Kidney epithelial cell (primary cell): ENCODE results near the gene RBM28. TPM values are rescaled to one million over a fixed set of nuclear protein-coding genes. Genes with fewer than 3 reads are reported as not detected.

ENCODE experiments used
- DNase-seq: peaks from one replicate; pipeline ENCODE4 v3.0.0-alpha.2; 2010; ENCODE audit warnings: low read depth
- H3K27me3 ChIP-seq: 2 replicates; pipeline ENCODE4 v1.6.0; 2011; ENCODE audit warnings: low read length; ENCODE audit not compliant: control insufficient read depth, insufficient read depth
- H3K36me3 ChIP-seq: 2 replicates; pipeline ENCODE4 v1.5.1; 2011; ENCODE audit warnings: low read length; ENCODE audit not compliant: control insufficient read depth, insufficient read depth
- H3K4me3 ChIP-seq: 2 replicates; pipeline ENCODE4 v1.5.1; 2011; ENCODE audit warnings: low read depth, mild to moderate bottlenecking, control low read depth, low read length
- total RNA-seq: library from RNA; depleted of rRNA; stranded (reverse); fragments of >200 nt; gene quantifications from 2 replicates; pipeline ENCODE4 v1.2.3, GENCODE V29; 2015
- TF ChIP-seq, protein P1 (sequence below): IDR thresholded peaks from 2 replicates; pipeline ENCODE4 v1.5.1; 2011; ENCODE audit warnings: mild to moderate bottlenecking, moderate library complexity, low read length, control low read depth, inconsistent platforms; ENCODE audit not compliant: insufficient read depth, poor library complexity, severe bottlenecking

Gene RBM28
- total RNA-seq, 1 donor from 2014 or later: 25.9 TPM

GRCh38 chr7:128322040-128322643, 21.6 kb downstream of the RBM28 start:
- no peaks in the 10 kb centered on the region for H3K27me3 ChIP-seq
- no peak overlapping the region for H3K4me3 ChIP-seq
- no peak for DNase-seq
- H3K36me3 ChIP-seq: no peaks in the 10 kb centered on the region
- TF ChIP-seq, protein P1, sequence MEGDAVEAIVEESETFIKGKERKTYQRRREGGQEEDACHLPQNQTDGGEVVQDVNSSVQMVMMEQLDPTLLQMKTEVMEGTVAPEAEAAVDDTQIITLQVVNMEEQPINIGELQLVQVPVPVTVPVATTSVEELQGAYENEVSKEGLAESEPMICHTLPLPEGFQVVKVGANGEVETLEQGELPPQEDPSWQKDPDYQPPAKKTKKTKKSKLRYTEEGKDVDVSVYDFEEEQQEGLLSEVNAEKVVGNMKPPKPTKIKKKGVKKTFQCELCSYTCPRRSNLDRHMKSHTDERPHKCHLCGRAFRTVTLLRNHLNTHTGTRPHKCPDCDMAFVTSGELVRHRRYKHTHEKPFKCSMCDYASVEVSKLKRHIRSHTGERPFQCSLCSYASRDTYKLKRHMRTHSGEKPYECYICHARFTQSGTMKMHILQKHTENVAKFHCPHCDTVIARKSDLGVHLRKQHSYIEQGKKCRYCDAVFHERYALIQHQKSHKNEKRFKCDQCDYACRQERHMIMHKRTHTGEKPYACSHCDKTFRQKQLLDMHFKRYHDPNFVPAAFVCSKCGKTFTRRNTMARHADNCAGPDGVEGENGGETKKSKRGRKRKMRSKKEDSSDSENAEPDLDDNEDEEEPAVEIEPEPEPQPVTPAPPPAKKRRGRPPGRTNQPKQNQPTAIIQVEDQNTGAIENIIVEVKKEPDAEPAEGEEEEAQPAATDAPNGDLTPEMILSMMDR: peak; percentile 34

DNA sequence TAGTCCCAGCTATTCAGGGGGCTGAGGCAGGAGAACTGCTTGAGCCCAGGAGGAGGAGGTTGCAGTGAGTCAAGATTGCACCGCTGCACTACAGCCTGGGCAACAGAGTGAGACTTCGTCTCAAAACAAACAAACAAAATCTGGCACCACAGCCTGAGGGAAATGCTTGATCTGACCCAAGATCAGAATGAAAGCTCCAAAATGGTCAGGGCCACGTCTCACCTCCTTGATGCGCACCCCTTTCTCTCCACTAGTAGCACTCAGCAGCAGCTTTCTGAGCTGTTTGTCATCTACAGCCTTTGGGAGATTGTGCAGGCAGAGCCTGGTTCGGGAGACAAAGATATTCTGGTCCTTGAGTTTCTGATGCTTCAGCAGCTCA, 22.7 kb downstream of the RBM28 start:
- TF ChIP-seq, protein P1: no peak
- H3K4me3 ChIP-seq: no peak overlapping the region
- no peaks in the 10 kb centered on the region for H3K36me3 ChIP-seq
- no peaks in the 10 kb centered on the region for H3K27me3 ChIP-seq
- no peak for DNase-seq

DNA sequence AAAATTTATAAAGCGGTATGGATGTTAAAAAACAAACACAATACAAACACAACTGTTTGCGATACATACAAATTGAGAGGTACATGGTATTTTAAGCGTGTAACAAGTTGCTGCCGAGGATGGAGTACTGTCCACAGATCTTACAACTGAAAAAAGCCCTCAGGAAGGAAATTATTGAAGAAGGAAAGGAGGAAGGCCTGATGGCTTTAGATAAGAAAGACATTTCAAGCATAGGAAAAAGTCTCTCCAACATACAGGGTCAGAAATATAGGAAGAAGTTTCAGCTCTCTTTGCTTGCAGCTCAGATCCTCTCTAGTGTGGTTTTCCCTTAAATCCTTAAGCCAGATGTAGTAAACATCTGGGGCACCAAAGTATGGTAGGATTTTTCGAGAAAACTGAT, 25.0 kb downstream of the RBM28 start:
- H3K36me3 ChIP-seq: peaks cover under 1% of the 10 kb centered on the region
- H3K4me3 ChIP-seq: no peak overlapping the region
- TF ChIP-seq, protein P1: no peak
- DNase-seq: no peak
- H3K27me3 ChIP-seq: no peaks in the 10 kb centered on the region

- Histone ChIP-seq H3K36me3 (peaks cover 3% of the 10 kb centered on the region), H3K27me3 (no peaks in the 10 kb centered on the region), H3K4me3 (no peak overlapping the region)
- no peak for DNase-seq
- TF ChIP-seq, protein P1: no peak
Measured at GRCh38 chr7:128311013-128311412, 32.7 kb downstream of the RBM28 start.

DNA sequence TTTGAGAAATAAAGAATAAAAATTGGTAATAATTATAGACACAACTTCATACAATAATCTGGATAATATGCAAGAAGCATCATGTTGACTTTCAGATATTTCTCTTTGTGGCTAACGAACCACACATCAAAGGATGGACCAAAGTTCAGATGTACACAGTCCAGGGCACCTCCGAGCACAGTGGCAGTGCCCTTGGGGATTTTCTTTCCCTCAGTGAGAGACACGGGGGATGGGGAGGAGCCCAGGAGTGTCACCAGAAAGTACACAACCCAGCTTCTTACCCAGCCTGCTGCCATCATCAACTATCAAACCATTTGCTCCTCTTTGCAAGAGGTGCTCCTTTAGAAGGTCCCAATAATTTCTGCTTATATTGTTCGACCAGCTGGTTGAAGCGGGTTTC, 33.2 kb downstream of the RBM28 start:
- peaks cover 3% of the 10 kb centered on the region for H3K36me3 ChIP-seq
- H3K27me3 ChIP-seq: no peaks in the 10 kb centered on the region
- TF ChIP-seq, protein P1: no peak
- H3K4me3 ChIP-seq: no peak overlapping the region
- no peak for DNase-seq

GRCh38 chr7:128309976-128310375, 33.7 kb downstream of the RBM28 start:
- no peak for DNase-seq
- Histone ChIP-seq H3K27me3 (no peaks in the 10 kb centered on the region), H3K36me3 (peaks cover 3% of the 10 kb centered on the region), H3K4me3 (no peak overlapping the region)
- TF ChIP-seq, protein P1: no peak
